ENCODE measurements around the gene CFAP100.

Gene CFAP100

DNA sequence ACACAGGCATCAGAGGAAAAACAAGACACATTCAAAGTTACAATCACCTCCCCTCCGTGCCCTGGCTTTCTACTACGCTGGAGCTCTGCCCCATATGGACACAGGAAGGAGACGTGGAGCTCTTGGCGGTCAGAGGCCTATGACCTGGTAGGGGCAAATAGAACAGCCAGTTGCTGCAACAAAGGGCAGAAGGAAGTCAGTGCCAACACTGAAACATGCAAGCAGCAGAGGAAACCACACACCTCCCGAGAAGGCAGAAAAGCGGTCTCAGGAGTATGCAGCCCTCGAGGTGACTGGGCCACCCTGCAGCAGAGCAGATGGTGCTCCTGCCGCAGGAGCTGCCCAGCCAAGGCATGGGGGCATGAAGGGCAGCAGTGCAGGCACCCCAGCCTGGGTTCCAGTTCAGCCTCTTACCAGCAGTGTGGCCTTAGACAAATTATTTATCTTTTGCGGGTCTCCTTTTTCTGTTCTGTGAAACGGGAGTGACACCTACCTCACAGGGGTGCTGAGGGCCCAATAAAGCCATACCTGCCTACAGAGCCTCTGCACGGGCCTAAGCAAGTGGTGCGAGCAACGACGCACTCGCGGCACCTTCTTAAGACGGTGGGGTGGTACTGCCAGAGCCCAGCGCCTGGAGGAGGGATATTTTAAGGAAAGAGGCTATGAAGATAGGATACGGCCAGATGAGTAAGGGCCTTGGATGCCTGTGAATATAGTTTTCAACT lies 72.3 kb downstream of the CFAP100 start:
- DNase-seq, result no peak

DNA sequence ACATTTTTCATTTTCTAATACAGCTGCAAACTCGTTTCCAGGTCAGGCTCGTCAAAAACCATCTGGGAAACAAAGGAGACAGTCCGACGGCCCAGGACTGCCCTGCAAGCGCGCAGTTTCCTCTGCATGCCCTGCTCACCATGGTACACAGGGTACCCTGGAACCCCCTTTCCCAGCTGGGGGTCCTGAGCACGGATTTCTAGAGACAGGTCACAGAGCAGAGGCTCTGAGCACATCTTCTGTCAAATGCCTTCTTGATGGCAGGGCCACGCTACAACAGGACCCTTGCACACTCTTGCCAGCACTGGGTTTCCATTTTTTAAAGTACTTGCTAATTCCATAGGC lies 72.9 kb downstream of the CFAP100 start:
- DNase-seq, result no peak

DNA sequence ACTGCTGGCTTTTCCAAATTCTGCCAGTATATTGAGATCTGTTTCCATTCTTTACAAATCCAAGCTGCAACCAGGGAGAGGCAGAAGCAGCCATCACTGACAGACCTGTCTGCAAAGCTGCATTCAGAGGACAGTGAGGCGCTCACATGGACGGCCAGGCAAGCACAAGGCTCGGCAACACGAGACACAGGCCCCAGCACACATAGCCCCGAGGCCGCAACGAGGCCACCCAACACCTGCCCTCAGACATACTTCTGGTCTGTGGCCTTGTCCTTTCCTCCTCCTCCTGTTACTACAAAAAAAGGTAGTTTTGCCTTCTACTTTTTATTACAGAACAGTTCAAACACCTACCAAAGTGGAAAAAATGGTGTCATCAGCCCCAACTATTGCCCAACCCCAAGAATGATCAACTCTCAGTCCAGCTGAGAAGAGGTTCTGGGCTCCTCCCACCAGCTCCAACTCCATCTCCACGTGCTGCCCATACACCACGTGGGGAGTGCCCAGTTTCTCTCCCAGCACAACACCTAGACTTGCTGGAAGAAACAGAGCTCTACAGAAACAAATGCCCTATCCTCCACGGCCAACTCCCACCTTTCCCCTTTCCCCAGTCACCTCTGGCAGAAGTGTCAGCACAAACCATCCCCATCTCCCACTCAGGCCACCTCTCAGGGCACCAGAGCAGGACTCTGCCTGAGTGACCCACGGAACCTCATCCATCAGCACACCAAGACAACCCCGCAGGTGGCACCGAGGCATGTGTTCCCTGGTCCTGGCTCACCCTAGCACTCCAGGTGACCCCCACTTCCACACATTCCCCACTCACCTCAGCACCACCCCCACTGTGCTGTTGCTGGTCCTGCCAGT lies 73.6 kb downstream of the CFAP100 start:
- no peak for DNase-seq

- peak; percentile 26 for DNase-seq
Observed at GRCh38 chr3:126469479-126469878, 74.8 kb downstream of the CFAP100 start.

GRCh38 chr3:126472277-126473006 lies 77.7 kb downstream of the CFAP100 start:
- peak; percentile 92 for DNase-seq

DNA sequence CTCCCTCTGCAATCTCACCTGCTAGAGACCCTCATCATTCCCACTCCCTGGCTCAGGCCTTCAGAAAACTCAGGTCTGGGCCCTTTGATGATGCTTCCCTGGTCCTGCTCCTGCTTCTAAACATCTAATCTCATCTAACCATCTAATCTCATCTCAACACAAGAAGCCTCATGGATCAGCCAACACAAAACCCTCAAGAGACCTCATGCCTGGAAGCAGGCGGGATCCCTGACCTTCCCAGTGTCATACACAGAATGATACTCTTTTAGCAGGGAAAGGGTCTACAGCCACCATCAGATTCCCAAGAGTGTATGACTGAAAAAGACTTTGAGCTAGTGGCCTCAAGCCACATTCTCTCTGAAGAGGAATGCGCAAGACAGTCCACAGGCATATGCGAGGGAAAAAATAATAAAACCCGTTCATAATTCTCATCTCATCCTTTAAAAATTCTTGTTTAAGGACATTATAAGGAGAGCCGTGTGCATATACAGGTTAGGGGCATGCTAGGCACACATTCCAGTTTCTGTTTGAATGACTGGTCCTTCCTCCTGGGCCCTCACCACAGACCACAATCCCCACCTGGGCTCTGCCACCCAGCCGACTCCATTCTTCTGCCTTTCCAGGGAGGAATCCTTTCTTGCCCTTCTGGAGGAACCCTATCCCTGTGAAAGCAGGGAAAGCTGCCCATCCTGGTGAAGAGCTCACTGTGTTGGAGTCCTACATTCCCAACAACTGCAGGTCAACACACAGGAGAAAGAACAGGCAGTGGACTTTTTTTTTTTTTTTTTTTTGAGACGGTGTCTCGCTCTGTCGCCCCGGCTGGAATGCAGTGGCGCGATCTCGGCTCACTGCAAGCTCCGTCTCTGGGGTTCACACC lies 78.8 kb downstream of the CFAP100 start:
- DNase-seq, result no peak

GRCh38 chr3:126474498-126475412 lies 80.0 kb downstream of the CFAP100 start:
- peak; percentile 59 for DNase-seq

- DNase-seq, result peak; percentile 84
Observed at GRCh38 chr3:126475413-126476114, 80.9 kb downstream of the CFAP100 start, which contains the start of gene ZXDC. ZXDC (minus strand) TSS chr3:126475891; CDS start chr3:126475865, 26 bp downstream.

- DNase-seq, result peak; percentile 47
Observed at GRCh38 chr3:126476166-126477060, 81.7 kb downstream of the CFAP100 start.

DNA sequence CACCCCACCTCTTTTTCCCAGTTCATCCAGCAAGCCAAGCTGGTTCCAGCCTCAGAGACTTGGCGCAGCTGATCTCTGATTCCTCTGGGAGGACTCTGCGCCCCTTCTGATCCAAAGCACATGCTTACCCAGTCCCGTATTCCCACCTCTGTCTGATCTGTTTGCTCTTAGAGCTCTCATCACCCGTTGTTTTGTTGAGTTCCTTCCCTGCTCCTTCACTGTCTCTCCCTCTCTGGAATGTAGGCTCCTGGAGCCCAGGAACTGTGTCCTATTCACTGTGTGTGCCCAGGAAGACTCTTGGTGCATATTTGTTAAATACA lies 82.3 kb downstream of the CFAP100 start:
- DNase-seq, result no peak

DNA sequence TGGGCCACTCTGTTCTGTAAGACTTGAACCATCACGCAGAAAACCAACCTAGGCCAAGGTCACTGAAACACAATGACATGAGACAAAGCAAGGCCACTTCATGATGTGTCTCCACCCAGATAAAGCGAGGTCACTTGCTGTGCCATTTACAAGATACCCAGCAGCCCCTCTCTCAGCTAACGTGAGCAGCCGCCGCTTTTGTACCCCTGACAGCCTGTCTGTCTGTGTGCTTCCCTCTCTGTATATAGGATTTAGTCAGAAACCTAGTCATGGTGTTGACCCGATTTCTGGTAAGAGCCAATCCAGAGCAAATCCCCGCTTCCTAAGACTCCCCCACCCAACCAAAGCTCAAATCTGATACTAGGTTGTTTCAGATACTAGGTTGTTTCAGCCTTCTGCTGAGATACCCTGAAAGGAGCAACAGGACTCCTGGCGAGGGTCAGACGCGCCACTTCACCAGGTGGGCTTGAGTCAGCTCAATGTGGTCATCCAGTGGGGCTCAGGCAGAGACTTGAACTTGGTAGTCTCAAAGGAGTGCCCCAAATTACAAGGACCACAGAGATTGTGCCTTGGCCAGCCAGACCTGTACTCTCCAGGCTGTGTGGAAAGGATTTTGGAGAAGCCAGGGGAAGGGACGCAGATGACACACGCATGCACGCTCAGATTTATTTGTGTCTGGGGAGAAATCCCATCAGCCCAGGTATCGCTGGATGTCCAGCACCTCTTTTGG lies 84.0 kb downstream of the CFAP100 start:
- DNase-seq, result no peak

- no peak for DNase-seq
Observed at GRCh38 chr3:126479642-126480041, 84.9 kb downstream of the CFAP100 start.

GRCh38 chr3:126480206-126480605 lies 85.5 kb downstream of the CFAP100 start:
- no peak for DNase-seq

DNA sequence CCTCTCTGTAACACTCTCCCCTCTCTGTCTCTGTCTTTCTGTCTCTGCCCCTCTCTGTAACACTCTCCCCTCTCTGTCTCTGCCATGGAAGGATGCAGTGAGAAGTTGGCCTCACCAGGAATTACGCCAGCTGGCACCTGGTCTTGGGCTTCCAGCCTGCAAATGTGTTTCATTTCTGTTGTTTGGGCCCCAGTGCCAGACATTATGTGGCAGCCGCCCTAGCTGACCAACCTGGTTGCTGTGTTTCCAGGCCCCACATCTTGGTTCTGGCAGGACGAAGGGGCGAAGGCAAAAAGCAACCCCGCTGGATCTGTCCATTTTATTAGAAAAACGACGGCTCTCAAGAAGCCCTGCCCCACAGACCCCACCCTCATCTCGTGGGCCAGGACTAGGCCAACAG lies 86.2 kb downstream of the CFAP100 start:
- no peak for DNase-seq

- DNase-seq, result no peak
Observed at GRCh38 chr3:126481808-126482502, 87.2 kb downstream of the CFAP100 start.

- DNase-seq, result no peak
Observed at GRCh38 chr3:126482503-126483255, 88.0 kb downstream of the CFAP100 start.

DNA sequence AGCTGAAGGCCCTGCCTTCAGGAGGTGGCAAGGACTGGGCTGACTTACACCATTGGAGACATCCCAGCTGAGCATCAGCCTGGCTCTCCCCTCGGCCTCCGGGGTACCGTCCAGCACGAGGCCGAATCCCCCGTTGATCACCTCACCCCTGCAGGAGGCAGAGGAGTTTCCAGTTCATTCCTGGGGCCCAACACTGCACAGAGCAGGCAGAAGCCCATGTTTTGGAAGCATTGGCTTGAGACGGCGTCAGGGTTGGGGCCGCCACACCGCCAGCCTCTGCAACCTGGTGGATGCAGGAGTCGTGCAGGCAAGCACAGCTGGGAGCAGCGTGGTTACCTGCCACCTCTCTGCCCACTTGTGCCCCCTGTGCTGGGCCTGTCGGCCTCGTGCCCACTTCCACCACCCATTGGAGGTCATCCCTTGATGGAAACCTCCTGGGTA lies 88.6 kb downstream of the CFAP100 start:
- DNase-seq, result no peak

DNA sequence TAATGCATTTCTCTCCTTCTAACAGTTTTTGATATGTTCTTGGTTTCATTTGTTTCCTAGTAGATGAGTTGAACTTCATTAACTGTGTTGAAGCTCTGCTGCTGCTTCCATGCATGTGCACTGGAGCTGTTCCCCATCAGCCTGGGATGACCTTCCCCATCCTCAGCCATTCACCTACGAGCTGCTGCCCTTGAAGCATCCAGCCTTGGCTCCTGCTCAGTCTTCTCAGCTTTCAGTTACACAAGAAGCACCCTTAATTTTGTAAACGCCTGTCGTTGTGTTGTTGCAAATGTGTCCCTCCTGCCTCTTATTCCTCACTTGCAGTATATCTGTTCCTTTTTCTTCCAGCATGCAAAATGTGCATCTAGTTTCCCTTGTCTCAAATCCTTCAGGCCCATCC lies 89.4 kb downstream of the CFAP100 start:
- DNase-seq, result no peak
